H4 (cell line): ENCODE data around the gene GNS. TPM values are rescaled to one million over a fixed set of nuclear protein-coding genes. Genes with fewer than 3 reads are reported as not detected.

Source experiments
- DNase-seq: peaks from one replicate; pipeline ENCODE4 v3.0.0-alpha.2; 2015; ENCODE audit warnings: low spot score
- total RNA-seq: library from RNA; depleted of rRNA; stranded (reverse); fragments of >200 nt; shearing (Covaris generic); gene quantifications from 2 replicates; pipeline ENCODE4 v1.2.3, GENCODE V29; 2014

Gene GNS
- total RNA-seq, 1 experiment from 2014 or later, result 98.0 TPM

DNA sequence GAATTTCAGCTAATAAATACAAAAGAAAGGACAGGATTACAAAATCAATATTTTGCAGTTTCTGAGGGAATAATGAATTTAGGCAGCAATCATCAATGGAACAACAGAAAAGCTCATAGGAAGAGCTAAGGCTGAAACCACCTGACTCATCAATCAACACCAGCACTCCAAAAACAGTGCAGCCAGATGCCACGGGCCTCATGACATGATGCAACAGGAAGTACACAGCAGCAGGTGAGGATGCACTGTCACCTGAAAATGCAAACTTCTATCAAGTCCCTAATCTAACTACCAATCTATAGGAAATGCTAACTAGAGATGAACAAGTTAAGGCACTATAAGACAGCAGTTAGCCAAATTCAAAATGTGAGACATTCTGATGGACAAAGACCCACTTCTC is 21.7 kb downstream of the GNS start:
- DNase-seq, result no peak

DNA sequence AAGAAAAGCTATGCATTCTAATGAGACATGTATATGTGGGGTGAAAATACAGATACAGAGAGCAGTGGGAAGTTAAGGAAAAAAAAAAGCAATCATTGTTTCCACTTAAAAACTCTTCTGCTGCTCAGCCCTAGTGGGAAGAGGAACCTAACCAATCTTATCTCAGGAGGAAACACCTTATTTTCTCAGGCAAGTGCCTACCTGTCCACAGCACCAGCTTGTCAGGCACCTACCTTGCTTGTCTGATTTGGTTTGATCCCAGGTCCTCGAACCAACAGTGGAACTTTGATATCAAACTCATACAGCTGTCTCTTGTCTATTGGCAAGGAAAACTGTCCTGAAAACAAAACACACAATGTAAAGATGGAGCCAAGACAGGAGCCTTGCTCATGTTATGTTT is 22.4 kb downstream of the GNS start:
- DNase-seq, result no peak

DNA sequence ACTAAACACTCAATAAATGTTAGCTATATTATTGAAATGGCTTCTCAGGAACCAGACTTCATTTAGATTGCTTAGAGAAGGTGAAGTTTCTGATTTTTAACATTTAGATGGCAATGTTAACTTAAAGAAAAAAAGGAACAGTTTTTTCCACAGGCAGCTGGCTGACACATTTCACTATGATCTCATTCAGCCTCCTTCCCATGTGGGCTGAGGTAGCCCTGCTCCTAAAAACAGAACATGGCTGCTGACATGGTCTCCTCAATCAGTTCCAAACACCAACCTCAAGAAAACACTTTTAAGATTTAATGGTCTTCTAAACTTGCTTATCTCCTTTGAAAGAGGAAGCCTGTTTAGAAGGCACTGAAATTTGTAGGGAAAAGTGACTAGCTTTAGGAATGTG is 23.8 kb downstream of the GNS start:
- DNase-seq, result no peak

DNA sequence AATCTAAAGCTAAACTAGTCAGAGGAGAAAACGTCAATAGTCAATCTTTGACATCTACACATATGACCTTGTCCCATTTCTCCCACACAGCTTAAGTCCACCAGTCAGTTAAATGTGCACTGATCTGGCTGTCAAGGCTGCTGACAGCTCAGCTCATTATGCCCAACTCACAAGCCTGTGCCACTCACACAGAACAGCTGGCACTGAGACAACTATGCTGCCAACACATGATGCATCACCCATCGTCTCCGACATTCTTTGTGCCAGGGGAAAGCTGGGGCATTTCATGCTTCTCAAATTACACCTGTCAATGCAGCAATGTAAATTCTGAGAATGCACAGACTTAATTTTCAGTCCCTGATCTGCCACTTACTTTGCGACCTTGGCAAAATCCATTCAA is 25.3 kb downstream of the GNS start:
- DNase-seq, result peak; percentile 39

DNA sequence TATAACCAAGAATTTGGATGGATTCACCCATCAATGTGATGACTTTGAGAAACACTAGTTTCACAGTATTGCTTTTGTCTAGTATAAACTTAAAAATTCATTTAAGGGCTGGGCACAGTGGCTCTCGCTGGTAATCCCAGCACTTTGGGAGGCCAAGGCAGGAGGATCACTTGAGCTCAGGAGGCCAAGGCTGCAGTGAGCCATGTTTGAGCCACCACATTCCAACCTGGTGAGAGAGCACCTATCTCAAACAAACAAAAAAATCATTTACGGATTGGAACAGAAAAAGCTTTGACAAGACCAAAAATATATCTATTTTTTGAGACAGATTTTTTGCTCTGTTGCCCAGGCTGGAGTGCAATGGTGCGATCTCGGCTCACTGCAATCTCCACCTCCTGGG is 27.5 kb downstream of the GNS start:
- DNase-seq, result no peak

DNA sequence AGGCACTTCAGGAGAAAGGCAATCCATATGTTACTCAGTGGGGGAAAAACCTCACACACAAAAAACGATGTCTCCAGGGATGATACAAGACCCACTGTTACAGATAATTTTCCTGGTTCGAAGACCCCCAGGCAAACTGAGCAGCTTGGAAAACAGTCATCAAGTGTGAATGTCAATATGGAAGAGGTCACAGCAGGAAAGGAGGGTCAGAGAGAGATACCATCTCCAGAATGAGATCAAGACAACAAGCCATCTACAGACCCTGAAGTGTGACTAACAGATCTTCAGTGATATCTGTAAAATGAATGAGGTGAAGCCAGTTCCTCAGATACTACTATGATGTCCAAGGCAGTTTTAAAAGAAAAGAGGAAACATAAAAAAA is 28.6 kb downstream of the GNS start:
- no peak for DNase-seq

DNA sequence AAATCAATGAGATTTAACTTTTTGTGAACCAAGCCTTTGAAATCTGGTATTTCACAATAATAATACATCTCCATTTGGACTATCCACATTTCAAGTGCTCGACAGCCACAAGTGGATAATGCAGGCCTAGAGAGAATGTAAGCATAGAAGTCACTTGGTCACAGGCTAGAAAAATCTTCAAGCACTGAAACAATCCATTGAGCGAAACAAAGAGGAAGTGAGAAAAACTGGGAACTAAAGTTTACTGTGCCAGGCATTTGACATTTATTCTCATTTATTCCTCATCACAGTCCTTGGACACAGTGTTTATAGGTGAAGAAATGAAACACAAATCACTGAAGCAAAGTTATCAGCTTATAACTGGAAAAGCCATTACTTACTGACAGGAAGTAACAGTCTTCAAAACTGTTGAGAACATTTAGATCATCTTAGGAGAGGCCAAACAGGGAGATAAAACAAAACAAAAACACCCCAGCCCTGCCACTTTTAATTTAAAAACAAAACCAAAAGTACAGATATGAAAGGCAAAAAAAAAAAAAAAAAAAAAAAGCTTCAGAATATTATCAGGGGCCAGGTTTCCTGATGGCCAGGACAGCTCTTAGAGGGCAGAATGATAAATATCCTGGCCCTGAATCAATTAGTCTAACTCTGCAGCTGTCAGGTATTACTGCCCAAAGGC is 29.2 kb downstream of the GNS start:
- DNase-seq, result no peak

DNA sequence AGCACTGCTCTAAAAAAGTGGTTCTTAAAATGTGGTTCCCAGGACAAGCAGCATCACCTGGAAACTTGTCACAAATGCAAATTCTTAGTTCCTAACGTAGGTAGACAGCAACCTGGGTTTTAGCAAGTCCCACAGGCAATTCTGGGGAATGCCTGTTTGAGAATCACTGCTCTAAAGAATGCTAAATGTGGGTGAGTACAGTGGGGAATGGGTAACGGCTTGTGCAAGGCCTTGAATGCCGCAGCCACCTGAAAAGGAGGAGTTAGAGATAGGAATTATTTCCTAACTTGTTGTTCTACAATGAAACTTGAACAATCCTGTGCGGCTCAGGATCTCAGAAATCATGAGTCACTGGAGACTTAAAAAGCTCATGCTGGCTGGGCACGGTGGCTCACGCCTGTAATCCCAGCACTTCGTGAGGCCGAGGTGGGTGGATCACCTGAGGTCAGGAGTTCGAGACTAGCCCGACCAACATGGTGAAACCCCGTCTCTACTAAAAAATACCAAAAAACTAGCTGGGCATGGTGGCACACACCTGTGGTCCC is 34.9 kb downstream of the GNS start:
- no peak for DNase-seq

DNA sequence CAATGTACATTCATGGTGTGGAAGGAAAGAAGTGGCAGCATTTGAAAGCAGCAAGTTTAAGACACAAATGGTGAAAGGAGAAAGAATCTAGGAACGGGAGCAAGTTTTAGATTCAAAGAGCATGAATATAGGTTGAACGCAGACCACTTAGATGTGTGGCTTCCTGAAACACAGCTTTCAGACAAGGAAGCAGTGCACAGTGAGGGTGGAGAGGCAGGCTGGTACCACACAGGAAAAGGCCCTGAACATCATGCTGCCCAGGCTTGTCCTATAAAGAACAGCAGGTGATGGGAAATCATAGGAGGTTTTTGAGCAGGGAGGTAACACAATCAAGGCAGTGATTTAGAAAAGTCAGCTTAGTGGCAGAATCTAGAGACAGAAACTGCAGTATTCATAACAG is 35.6 kb downstream of the GNS start:
- DNase-seq, result no peak

DNA sequence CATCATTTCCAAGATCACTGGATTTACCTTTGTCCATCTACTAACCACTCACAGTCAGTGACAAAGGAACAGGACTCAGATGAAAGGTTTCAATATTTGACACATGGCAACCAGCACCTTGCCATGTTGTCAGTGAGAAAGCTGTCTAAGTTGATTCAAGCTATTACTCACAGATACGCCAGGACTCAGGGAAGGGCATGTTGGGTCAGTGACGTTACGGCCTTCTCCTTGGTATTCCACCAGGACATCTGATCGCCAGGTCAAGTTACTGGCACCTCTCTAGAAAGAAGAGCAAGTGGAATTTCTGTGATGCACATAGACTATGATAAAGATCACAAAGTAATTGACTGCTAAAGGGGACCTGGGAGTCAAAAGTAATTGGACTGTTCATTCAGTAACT is 36.4 kb downstream of the GNS start:
- DNase-seq, result no peak

DNA sequence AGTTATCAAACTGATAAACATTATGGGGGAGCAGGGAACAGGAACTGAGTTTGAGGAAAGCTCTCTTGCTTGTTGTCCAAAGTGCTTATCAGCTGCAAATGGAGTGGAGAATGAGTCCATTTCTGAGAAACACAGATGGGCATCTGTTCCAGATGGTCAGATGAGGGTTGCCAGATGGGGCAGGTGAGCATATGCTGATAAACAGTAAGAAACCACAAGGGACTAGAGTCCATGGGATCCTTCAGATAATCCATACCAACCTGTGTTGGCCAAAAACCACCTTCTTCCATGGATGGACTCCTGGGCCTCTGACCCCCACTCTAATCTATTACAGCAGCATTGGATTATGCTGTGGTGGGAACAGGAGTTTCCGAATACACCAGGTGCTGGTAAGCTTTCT is 38.3 kb downstream of the GNS start:
- DNase-seq, result no peak

DNA sequence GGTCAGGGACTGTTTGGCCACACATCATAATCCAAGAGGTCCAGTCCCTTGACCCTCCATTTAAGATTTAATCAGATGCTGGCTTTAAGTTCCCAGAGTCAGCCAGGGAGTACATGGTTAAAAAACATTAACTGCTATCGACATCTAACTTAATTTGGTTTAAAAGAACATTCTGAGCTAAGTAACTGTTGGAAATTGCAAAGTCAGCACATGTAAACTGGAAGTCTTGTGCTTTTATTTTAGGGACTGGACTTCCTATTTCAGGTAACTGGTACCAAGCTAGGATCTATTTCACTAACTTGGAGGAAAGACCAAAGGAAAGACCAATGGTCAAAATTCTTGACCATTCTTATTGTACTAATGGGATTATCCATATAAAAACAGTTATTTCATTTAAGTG is 40.6 kb downstream of the GNS start:
- DNase-seq, result no peak

DNA sequence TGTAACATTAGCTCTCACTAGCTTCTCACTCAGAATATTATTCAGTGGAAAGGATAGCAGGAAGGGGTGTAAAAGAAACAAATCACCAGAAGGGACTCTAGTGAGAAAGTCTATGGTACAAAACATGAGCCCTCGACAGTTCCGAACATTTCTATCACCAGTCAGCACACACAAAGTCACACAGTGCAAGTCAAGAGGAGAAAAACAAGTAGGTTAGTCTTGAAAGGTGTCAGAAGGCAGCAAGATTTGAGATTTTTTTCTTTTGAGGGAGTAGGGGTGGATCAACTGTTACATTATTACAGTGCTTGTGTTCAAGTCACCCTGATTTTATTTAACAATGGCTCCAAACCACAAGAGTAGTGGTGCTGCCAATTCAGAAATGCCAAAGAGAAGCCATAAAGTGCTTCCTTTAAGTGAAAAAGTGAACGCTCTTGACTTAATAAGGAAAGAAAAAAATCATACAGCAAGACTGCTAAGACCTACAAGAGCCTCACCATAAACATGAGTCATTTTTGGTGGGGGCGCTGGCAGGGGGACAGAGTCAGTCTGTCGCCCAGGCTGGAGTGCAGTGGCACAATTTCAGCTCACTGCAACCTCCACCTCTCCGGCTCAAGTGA is 42.3 kb downstream of the GNS start:
- DNase-seq, result no peak

DNA sequence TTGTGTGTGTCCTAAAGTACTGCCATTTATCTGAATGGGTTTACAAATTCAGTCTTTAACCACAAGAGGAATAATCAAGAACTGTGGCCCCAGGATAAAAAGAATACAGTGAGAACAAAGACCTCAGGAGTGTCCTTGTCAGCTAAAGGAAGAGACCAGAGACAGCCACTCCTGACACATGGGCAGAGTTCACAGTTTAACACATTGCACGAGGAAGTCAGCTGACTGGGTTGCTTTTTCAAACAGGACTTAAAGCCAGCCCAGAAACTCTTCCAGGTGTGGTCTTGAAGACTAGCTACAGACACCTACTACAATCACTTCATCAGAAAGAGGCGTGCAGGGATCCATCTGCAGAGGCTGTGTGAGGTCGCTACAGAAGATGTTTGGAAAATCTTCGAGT is 42.8 kb downstream of the GNS start:
- DNase-seq, result no peak

DNA sequence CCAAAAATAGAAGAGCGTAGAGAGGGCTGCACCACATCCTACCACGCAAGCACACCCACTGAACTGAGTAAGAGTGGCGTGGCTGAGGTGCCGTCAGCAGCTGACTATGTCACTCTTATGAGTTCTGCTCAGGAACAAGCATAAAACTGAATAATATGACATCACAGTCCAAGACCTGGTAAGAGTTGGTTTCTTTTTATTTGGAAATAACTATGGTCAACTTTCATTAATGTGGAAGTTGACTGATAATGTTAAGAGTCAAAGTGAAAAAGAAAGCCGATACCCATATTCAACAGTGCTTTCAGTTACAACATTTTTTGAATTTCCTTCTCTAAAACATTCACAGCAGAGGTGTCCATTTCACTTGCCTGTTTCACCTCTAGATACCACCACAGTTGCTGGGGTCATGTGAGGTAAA is 44.6 kb downstream of the GNS start:
- no peak for DNase-seq

DNA sequence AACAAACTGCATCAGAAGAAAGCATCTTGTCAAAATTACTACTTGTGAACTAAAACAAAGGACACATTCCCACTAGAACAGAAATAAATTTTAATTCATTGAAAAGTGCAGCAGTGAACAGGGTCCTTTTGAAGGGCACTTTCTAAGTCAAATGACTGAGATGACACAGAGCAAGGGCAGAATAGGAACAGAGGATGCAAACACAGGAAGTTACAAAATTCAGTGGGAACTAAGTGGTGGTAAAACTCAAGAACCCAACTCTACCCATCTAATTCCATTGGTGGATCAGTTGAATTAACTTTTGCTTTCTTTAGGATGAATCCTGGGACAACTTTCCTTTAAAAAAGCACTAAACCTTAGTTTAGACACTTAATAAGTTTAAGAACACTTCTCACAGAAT is 45.8 kb downstream of the GNS start:
- DNase-seq, result no peak

DNA sequence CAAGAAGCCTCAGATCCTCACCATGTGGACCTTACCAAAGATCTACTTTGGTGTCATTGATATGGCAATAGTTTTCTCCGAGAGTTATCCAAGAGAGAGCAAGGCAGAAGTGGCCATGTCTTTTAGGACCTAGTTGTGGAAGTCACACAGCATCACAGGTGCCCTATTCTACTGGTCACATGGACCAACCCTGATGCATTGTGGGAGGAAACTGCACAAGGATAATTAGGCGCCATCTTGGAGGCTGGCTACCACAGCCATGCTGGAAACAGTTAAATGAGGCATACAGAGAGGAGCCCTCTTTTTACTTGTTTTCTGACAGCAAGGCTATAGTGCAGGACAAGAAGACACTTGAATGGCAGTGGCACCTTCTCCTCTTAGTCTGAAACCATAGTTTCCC is 49.8 kb downstream of the GNS start:
- DNase-seq, result no peak

DNA sequence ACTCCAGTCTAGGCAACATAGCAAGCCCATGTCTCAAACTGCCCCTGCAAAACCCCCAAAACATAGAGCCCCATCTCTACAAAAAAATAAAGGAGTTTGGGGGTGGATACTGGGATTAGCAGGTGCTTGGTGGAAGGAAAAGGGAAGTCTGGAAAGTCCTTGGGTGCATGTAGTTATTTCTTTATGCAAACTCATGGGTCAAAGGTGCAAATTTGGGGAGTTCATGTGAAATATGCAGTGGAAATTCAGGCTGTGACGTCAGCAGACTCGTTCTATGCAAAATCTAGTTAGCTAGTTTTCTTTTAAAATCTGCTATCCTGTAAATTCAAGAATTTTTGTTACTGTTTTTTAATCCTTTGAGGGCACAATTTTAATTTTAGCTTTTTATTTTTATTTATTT is 51.3 kb downstream of the GNS start:
- no peak for DNase-seq

DNA sequence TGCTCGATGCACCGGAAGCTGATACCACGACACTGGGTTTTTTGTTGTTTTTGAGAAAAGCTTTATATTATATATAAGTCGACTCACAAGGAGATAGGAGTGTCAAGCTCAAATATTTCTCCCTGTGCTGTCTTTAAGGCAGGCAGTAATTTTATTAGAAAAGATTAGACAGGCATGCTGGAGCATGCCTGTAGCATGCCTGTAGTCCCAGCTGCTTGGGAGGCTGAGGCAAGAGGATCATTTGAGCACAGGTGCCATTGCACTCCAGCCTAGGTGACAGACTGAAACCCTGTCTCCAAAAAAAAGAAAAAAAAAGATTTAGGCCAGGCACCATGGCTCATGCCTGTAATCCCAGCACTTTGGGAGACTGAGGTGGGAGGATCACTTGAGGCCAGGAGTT is 51.8 kb downstream of the GNS start:
- no peak for DNase-seq

DNA sequence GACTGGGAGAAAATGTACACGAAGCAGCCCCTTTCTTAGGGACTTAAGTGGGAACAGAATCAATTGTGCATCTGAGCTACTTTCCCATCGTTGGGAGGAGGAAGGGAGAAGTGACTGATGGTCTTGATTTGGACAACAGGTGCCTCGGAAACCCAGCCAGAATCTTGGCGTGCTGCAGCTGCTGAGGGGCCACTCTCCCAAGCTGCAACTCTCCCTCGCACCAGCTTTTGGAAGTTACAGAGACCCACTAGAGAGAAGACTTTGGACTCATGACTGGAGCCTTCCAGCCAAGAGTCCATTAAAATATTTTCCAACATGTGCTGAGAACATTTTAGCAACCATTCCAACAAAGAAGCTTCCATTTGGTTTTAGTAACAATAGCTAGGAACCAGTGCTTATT is 52.3 kb downstream of the GNS start:
- no peak for DNase-seq

DNA sequence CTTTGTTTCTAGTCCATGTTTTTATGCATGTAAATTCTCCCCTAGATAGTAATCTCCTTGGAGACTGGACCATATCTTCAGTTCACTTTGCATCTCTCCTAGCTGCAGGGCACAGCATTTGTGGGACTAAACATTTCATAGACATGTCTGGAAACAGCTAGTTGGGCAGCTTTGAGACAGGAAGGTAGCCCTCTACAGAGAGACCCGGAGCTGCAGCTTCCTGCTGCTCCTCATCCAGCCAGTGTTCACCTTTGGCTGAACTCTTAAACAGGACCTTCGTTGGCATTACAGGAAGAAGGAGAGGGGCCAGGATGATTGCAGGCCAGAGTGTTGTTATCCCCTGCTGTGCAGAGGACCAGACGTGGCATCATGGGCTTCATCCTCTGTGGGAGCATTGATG is 52.9 kb downstream of the GNS start:
- DNase-seq, result no peak

DNA sequence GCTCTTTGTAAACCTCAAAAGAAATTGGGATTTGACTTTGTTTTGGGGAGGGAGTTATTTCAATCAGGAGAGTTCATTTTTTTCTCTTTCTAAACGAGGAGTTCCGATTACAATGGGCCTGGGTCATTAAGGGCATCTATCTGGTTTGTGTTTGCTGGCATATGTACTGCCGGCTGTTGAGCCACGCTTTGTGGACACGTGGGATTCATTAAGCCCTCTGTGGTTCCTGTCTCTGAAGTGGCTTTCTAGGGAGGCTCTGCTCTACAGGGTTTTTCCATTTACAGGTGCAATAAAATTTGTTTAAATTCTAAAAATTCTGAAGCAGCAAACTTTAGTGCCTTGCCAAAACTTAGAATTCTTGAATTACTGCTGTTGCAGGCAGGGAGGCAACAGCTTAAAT is 57.9 kb downstream of the GNS start:
- DNase-seq, result no peak

DNA sequence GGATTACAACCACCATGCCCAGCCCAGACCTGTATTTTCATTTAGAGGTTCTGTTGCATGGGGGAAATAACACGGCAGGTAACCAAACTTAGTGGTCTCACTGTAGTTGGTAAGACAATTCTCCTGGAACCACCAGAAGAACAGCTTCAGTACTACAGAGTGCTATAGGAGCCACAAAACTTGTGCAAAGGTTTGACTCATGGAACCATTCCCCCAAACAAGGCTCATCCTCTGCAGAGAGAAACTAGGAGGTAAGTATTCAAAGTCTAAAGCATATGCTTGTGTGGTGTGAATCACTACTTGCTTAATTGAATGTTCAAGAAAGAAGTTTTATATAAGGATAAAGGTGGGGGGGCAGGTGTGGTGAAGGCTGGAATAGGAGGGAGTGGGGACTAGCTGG is 58.7 kb downstream of the GNS start:
- no peak for DNase-seq
